Adrenal gland (tissue), 12 donors: ENCODE results near the gene IKZF3. TPM values are rescaled to one million over a fixed set of nuclear protein-coding genes. Genes with fewer than 3 reads are reported as not detected.

ENCODE experiments used
- DNase-seq, 7 donors: peaks; one replicate each; pipeline ENCODE4 v3.0.0-alpha.2; 2019 to 2020
- H3K27ac ChIP-seq, 5 donors: fragments of 200-600 bp; sonication (generic) in 4 of 5; 1 replicate in 3 of 5; 2 replicates in 2 of 5; pipeline versions ENCODE4 v1.5.1 to v1.8.0; 2016 to 2020; ENCODE audit warnings: mild to moderate bottlenecking in 1 of 5
- H3K27me3 ChIP-seq: fragments of 200-600 bp; 2 replicates; pipeline ENCODE4 v1.8.0; 2021
- H3K36me3 ChIP-seq, 2 donors: fragments of 200-600 bp; replicated peaks in 1 of 2; 1 replicate in 1 of 2; 2 replicates in 1 of 2; pipeline versions ENCODE4 v1.5.1 to v1.8.0; 2018 to 2022
- H3K4me1 ChIP-seq, 2 donors: fragments of 200-600 bp; replicated peaks in 1 of 2; 1 replicate in 1 of 2; 2 replicates in 1 of 2; pipeline versions ENCODE4 v1.5.1 to v1.8.0; 2018 to 2021
- H3K4me3 ChIP-seq, 4 donors: fragments of 200-600 bp; sonication (generic) in 3 of 4; one replicate each; pipeline ENCODE4 v1.5.1; 2016 to 2018
- H3K9me3 ChIP-seq, 3 donors: fragments of 200-600 bp; sonication (generic) in 1 of 3; replicated peaks in 1 of 3; 1 replicate in 2 of 3; 2 replicates in 1 of 3; pipeline versions ENCODE4 v1.5.1 to v1.8.0; 2016 to 2021
- POLR2A ChIP-seq, 2 donors: fragments of 450-650 bp; IDR thresholded peaks; one replicate each; pipeline ENCODE4 v1.6.1; 2017; ENCODE audit warnings: antibody characterized with exemption in 2 of 2, mild to moderate bottlenecking in 2 of 2, moderate library complexity in 1 of 2
- WGBS, 4 donors: extraction: QIAGEN DNeasy Blood & Tissue Kit in 2 of 4; methylation state at CpG; one replicate each; pipeline versions ENCODE4 v1.1.5 to v1.1.7; 2013 to 2017; 5-methylcytosine and 5-hydroxymethylcytosine counted together
- intact Hi-C, 2 donors: fragments of 100-400 bp; cut with DNase I; formaldehyde crosslinking; loops; one replicate each; pipeline versions ENCODE4 v1.14.1 to v1.15.0; 2022 to 2023
- polyA plus RNA-seq, 3 donors: library from polyadenylated mRNA; stranded (reverse); fragments of 200-250 nt in 2 of 3; fragments of 350-450 nt in 1 of 3; fragmentation: Illumina TruSeq in 1 of 3; extraction: RNeasy Lipid Tissue Mini Kit (QIAGEN cat#74804) in 1 of 3; gene quantifications; one replicate each; pipeline ENCODE4 v1.2.3, GENCODE V29; 2013 to 2014
- total RNA-seq, 9 donors: library from RNA; depleted of rRNA in 4 of 9; stranded (reverse); fragments of >200 nt in 4 of 9; fragments of 120-200 nt in 1 of 9; fragmentation: NEBNext Ultra II Directional in 1 of 9; extraction: Animal tissue kit (Norgen Biotek cat#: 25700) in 1 of 9; gene quantifications; one replicate each; pipeline versions ENCODE4 v1.1.0 to v1.2.4, GENCODE V29; 2013 to 2023
- TF ChIP-seq, protein P1 (sequence below), 6 experiments: fragments of 450-650 bp in 4 of 6; fragments of 200-600 bp in 2 of 6; sonication (generic) in 1 of 6; IDR thresholded peaks; 1 replicate in 5 of 6; 2 replicates in 1 of 6; pipeline versions ENCODE4 v1.5.1 to v1.8.0; 2016 to 2021; ENCODE audit warnings: antibody characterized with exemption in 6 of 6, mild to moderate bottlenecking in 2 of 6, moderate library complexity in 1 of 6
- donor health status: healthy with polysubstance abuse.
- donor health status: Bipolar disorder and iron deficiency.
- donor health status: DM: yes; HTN: yes; CAD: no.
- donor health status: DM: no; HTN: no; CAD: no.
- donor health status: DM: no; HTN: no; CAD: no.
- donor health status: DM: yes; HTN: yes; CAD: no.

The IKZF3 gene
- total and polyA plus RNA-seq, 12 donors = 0.06 to 3.6 (median 0.86) TPM

- WGBS, 4 donors = 72 to 75% (median 73%) methylated on average over 8 of the region's 8 CpGs
- Histone ChIP-seq H3K9me3 (no peaks in the 10 kb centered on the region), H3K4me1 (no peaks in the 10 kb centered on the region), H3K27me3 (peaks cover 48% of the 10 kb centered on the region), H3K36me3 (no peaks in the 10 kb centered on the region), H3K4me3 (no peak overlapping the region), H3K27ac (no peak overlapping the region)
- TF ChIP-seq, protein P1, sequence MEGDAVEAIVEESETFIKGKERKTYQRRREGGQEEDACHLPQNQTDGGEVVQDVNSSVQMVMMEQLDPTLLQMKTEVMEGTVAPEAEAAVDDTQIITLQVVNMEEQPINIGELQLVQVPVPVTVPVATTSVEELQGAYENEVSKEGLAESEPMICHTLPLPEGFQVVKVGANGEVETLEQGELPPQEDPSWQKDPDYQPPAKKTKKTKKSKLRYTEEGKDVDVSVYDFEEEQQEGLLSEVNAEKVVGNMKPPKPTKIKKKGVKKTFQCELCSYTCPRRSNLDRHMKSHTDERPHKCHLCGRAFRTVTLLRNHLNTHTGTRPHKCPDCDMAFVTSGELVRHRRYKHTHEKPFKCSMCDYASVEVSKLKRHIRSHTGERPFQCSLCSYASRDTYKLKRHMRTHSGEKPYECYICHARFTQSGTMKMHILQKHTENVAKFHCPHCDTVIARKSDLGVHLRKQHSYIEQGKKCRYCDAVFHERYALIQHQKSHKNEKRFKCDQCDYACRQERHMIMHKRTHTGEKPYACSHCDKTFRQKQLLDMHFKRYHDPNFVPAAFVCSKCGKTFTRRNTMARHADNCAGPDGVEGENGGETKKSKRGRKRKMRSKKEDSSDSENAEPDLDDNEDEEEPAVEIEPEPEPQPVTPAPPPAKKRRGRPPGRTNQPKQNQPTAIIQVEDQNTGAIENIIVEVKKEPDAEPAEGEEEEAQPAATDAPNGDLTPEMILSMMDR (IDR thresholded peaks at IDR 0.05) = no peak
- TF ChIP-seq POLR2A (IDR thresholded peaks at IDR 0.05) = no peak
- no peak for DNase-seq
- intact Hi-C loops = no loop called here
Measured at GRCh38 chr17:39845052-39845846, 18.9 kb downstream of the IKZF3 start.

GRCh38 chr17:39841134-39841683, 22.9 kb downstream of the IKZF3 start:
- no peak for DNase-seq
- Histone ChIP-seq H3K9me3 (no peaks in the 10 kb centered on the region), H3K36me3 (no peaks in the 10 kb centered on the region), H3K27ac (no peak overlapping the region), H3K4me3 (no peak overlapping the region), H3K4me1 (no peaks in the 10 kb centered on the region), H3K27me3 (peaks cover 38% of the 10 kb centered on the region)
- TF ChIP-seq, protein P1 (IDR thresholded peaks at IDR 0.05) = no peak
- no peak for TF ChIP-seq POLR2A (IDR thresholded peaks at IDR 0.05)
- intact Hi-C loops = no loop called here
- 62 to 79% (median 68%) methylated on average over 2 of the region's 2 CpGs for WGBS, 4 donors

DNA sequence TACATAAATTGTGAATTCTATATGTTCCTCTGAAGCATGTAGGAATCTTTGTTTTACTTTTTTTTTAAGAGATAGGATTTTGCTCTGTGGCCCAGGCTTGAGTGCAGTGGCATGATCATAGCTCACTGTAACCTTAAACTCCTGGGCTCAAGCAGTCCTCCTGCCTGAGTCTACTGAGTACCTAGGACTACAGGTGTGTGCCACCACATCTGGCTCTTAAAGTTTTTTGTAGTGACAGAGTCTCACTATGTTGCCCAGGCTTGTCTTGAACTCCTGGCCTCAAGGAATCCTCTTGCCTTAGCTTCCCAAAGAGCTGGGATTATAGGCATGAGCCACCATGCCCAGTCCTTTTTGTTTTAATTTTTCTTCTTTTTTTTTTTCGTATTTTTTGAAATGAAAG, 25.3 kb downstream of the IKZF3 start:
- H3K4me3 ChIP-seq = no peak overlapping the region
- WGBS, 4 donors = 50 to 75% (median 54%) methylated on average over 1 of the region's 1 CpG

DNA sequence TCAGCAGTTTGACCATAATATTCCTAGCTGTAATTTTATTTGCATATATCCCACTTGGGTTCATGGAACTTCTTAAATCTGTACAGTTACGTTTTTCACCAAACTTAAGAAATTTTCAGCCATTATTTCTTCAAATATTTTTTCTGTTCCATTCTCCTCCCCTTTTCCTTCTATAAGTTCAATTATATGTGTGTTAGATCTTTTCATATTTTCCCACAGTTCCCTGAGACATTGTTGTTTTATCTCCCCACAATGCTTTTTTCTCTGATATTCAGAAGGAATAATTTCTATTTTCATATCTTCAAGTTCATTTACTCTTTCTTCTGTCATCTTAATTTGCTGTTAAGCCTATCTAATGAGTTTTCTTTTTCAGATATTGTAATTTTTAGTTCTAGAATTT, 26.1 kb downstream of the IKZF3 start:
- no peak for DNase-seq
- Histone ChIP-seq H3K4me3 (no peak overlapping the region), H3K27me3 (peaks cover 24% of the 10 kb centered on the region), H3K9me3 (no peaks in the 10 kb centered on the region), H3K27ac (no peak overlapping the region), H3K36me3 (no peaks in the 10 kb centered on the region), H3K4me1 (no peaks in the 10 kb centered on the region)
- intact Hi-C loops = no loop called here
- WGBS, 4 donors = 53 to 68% (median 61%) methylated on average over 1 of the region's 1 CpG
- TF ChIP-seq, protein P1 (IDR thresholded peaks at IDR 0.05) = no peak
- TF ChIP-seq POLR2A (IDR thresholded peaks at IDR 0.05) = no peak

More for the DNA sequence above, 25.3 kb downstream of the IKZF3 start:
- intact Hi-C loops = no loop called here
- H3K4me1 ChIP-seq = no peaks in the 10 kb centered on the region
- H3K9me3 ChIP-seq = no peaks in the 10 kb centered on the region
- peaks cover 28% of the 10 kb centered on the region for H3K27me3 ChIP-seq
- H3K27ac ChIP-seq = no peak overlapping the region
- H3K36me3 ChIP-seq = no peaks in the 10 kb centered on the region
- TF ChIP-seq, protein P1 (IDR thresholded peaks at IDR 0.05) = no peak
- TF ChIP-seq POLR2A (IDR thresholded peaks at IDR 0.05) = no peak
- no peak for DNase-seq
